ENCODE measurements around the gene TIMM10.

TIMM10 gene

DNA sequence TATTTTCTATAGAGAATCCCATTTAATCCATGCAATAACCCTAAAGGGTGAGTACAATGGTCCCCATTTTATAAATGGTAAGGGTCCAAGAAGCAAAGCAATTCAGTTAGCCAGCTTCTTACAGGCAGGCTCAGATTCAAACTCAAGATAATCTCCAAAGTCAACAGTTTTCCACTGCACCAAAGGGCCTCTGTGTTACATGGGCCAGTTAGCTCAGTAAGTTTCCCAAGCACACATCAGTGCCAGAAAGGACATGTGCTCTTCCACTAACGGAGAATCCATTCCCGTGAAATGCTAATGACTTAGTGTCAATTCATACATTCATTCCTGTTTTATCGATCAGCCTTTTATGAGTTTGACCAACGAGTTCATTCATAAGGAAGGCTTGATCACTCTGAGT, 26.0 kb downstream of the TIMM10 start:
- FAIRE-seq (no peak), DNase-seq (ENCODE audit: low spot score) (no peak)

DNA sequence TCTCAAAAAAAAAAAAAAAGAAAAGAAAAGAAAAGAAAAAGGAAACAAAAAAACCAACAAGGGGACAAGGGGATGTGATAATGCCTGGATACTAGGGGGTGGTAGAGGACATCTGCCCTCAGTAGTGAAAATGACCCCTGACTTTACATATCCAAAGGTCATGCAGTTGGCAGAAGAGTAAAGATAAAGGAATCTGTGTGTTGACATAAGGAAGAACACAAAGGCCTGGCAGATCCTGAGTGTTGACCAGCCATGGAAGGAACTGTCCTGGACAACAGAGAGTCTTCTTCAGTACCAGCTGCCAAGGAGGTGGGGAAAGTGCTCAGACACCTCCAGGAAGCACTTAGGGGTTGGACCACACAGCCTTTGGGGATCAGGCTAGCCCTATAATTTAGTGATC, 27.7 kb downstream of the TIMM10 start:
- DNase-seq (ENCODE audit: low spot score): no peak
- no peak for FAIRE-seq

DNA sequence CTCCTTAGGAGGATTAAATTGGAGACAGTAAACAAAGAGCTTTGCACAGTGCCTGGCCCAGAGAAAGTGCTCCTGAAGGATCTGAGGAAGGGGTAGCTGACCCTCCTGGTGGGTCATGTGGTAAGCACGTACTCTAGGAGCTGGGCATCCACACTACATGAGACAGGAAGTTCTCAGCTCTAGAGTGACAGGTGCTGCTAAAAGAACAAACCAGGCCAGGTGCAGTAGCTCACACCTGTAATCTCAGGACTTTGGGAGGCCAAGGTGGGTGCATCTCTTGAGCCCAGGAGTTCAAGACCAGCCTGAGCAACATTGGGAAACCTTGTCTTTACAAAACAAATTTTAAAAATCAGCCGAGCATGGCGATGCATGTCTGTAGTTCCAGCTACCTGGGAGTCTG, 28.2 kb downstream of the TIMM10 start:
- FAIRE-seq (no peak), DNase-seq (ENCODE audit: low spot score) (no peak)

DNA sequence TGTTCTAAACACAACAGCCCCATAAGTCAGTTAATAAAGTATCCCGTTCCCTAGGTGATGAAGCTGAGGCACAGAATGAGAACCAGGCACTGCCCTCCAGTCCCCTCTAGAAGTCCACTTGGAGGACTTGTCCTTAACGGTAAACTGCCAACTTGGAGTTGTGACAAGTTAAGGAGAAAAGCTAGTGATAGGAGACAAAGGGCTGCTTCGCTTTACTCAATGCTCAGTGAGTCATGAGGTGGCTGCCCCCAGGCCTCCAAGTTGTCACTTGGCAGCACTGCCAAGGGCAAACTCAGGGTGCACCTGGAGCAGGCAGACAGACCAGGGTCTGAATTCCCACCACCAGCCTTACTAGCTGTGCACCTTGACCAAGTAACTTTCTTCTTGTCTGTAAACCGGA, 28.6 kb downstream of the TIMM10 start:
- no peak for FAIRE-seq

DNA sequence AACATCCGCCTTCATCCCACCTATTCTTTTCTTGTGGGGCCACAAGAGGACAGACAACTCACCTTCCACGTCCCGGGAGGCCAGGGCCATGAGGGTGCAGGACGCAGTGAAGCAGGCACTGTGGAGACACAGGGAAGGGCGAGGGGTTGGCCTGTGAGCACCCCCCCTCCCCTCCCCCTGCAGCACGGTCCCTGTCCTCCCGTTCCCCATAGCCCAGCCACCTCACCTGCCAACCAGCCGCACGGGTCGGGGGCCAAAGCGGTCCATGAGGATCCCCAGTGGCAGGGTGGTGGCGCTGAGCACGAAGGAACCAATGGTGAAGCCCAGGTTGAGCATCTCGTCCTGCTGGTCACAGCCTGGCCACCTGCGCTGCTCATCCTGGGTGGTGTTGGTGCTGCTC, 29.6 kb downstream of the TIMM10 start:
- no peak for DNase-seq (ENCODE audit: low spot score)
- no peak for FAIRE-seq

More for the DNA sequence above, 28.6 kb downstream of the TIMM10 start:
- no peak for DNase-seq (ENCODE audit: low spot score)

DNA sequence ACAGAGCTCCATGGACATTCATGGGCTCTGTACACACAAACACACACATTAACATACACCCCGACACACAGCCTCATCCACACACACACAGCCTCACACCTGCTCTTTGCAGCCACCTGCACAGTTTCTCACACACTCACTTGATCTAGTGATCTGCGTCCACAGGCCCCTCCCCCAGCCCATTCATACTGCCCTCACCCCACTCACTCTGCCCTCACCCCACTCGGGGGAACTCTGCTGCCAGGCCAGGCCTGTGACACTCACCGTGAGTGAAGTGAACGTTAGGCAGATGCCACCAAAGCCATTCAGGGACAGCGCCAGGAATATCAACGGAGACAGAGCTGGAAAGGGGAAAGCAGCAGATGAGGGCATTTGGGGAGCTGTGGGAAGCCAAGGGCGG, 30.0 kb downstream of the TIMM10 start:
- no peak for FAIRE-seq
- DNase-seq (ENCODE audit: low spot score): no peak

DNA sequence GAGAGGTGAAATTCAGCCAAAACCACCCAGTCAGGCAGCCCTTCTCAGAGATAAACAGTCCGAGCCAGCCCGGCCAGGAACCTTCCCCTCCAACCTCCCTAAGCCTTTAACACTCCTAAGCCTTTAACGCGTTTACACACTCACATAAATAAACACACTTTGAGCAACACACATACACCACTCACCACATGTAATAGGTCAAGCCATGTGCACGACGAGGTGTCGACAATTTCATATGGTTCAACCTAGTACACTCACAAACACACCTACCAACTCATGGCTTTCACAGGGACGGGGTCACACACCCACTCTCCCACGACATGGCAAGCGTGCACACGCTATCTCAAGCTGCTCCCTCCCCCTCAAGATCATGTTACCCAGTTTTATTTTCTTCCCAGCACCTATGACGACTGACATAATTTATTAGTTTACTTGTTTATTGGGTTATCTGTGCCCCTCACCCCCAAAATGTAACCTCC, 30.5 kb downstream of the TIMM10 start:
- no peak for FAIRE-seq
- no peak for DNase-seq (ENCODE audit: low spot score)

DNA sequence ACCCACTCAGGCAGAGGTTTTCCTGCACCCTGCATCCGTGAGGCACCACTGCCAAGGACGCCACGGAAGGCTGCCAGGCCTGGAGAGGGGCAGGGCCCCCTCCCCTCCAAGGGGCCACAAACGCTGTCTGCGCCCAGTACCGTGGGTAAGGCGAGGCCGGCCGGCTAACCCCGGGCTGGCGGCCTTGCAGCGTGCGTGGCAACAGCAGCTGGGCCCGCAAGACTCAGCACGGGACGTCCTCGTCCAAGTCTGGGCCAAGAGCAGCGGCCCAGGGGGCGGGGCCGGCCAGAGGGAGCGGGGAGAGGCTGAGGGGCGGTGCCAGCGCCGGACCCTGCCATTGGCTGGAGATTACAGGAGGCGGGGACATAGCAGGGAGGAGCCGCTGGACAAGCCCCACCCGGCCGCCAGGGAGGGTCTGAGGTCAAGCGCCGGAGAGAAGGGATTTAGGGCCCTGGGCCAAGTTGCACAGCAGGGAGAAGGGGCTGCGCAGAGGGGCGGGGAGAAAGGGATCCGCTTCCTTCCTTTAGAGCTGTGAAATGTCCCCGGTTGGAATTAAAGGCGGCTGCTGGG, 31.1 kb downstream of the TIMM10 start:
- FAIRE-seq (no peak), DNase-seq (ENCODE audit: low spot score) (peak; percentile 28)

DNA sequence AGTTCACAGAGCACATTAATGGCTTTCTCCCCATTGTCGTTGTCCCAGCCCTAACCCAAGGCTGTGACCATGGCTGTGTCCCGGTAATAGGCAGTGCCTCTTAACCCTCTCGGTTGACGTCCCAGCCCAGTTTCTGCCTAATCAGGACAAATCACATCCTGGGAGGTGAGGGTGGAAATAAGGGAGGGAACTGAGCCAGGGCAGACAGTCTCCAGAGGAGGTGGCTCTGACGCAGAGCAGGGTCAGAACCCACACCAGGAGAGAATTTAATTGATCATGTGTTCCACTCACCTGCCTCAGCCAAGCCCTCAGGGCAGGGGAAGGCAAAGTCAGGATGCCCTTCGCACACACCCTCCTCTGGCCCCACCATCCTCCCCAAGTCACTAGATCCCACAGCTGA, 32.0 kb downstream of the TIMM10 start:
- FAIRE-seq (no peak), DNase-seq (ENCODE audit: low spot score) (no peak)

DNA sequence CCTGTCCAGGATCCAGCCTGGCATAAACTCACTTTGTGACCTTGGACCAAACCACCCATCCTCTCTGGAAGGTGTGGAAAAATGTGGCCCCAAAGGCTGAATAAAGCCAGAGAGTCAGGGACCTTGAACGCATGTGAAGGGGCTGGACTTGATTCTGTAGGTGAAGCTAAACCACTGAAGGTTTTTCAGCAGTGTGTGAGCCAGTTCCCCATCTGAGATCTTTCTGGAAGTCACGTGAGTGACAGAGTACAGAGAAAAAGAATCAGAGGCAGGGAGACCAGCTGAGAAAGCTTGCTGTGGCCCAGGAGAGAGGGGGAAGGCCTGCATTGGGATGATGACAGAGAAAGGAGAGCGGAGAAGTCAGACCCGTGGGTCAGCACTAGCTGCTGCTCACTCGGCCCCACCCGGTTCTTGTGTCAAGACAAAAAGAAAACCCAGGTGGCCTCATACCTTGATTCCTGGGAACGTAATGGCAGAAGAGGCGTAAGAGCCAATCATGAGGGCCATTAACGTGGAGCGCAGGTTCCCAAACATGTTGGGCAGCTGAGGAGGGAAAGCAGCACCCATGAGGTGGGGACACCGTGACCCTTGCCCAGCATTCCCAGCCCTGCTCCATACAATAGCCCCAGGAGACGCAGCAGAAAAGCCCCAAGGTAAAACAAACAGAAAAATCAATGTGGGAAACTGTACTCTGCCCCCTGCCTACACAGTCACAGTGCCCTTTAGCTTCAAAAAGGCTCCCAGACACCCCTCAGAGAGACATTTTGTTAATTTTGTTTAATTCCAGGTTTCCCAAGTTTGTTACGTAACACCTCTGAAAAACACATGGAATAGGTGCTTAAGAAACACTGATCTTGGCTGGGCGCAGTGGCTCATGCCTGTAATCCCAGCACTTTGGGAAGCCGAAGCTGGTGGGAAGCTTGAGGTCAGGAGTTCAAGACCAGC, 33.0 kb downstream of the TIMM10 start:
- no peak for FAIRE-seq

DNA sequence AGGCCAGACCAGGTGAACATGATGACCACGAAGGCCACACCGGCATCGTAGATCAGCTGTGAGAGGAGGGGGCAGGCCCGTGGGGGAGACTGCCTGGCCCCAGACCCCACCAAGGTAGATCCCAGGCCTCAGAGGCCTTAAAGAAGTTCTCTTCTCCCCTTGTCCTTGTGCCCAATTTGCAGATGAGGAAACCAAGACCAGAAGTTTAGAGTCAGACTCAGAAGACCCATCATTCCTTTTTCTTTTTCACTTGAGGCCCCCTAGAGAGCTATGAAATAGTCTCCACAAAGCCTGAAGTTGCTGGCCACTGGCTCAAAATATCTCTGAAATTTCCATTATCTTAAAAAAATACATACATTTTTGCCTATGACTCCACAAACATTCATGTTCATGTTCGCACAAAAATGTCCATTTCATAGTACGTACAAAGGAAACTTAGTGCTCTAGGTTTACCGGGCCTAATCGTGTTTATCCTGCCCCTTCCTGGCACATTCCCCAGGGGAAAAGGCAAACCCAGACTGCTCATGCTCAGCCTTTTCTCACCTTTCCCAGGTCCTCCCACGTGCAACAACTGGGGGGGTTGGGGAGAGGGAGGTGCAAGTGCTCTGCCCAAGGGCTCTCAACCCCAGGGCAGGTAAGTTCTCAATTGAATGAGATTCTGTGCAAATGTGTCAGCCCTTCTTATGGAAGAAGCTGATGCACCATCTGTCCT, 34.3 kb downstream of the TIMM10 start:
- FAIRE-seq (no peak), DNase-seq (ENCODE audit: low spot score) (no peak)

More for the DNA sequence above, 33.0 kb downstream of the TIMM10 start:
- no peak for DNase-seq (ENCODE audit: low spot score)

DNA sequence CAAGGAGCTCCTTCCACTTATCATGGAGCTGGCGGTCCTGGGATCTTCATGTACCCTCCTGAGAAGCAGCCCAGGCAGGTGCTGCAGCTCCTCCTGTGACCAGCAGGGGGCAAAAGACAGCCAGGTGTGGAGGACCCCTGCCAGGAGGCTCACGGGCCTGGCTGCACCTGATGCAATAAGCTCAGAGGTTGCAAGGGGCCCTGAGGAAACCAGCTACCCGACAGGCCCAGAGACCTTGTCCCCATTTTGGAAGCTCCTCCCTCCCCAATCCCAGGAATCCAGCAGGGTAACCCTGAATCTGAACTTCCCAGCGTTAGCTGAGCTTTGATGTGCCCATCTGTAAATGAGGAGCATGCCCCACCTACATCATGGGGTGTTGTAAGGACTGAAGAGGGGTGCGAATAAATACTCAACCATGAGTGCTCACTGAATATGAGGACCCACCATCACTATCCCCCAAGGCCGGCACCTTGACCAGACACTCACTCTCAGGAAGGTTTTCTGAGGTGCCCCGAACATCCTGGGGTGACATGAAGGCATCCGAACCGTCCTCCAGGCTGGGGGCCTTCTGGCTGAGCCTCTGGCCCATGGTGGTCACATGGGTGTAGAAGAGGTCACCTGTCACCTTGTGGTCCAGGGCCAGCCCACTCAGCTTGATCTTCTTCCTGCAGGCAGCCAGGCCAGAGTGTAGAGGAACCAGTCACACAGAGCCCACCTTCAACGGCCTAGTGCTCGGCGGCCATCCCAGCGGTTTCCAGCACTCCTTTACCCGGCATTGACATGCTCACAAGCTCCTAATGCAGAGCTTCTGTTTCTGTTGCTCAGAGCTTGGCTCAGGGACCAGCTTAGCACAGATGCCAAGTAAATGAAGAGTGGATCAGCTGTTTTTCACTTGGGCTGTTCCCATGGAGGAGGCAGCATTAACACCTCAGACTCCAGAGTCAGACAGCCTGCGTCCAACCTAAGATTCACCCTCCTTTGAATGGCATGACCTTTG, 36.7 kb downstream of the TIMM10 start:
- FAIRE-seq (no peak), DNase-seq (ENCODE audit: low spot score) (peak; percentile 75)

DNA sequence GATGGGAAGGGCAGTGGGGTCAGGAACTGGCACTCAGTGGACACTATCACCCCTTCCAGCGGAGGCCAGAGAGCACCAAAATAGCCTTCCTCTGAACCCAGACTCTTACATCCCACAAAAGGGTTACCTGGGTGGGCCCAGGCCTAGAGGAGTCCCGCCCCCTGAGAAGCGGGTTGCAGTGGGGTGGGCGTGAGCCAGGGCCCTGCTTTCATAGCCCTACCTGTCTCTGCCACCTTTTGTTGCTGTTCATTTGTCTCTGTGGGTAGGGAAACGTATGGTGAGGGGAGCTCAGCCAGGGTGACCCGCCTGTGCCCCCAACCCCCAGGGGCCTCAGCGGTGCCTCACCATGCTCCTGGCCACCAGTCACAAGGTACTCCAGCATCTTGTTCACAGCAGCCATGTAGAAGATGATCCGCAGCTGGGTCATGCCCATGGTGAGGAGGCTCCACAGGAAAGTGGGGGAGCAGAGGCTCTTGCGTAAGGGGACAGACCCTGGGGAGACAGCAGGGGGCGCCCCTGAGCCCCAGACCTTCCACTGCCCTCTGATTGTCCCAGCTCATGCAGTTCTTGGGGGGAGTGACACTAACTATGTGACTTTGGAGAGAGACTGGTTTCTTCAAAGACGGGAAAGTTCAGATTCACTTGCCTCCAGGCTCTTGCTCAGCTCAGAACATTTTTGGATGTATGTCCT, 39.0 kb downstream of the TIMM10 start:
- FAIRE-seq (no peak), DNase-seq (ENCODE audit: low spot score) (peak; percentile 56)

DNA sequence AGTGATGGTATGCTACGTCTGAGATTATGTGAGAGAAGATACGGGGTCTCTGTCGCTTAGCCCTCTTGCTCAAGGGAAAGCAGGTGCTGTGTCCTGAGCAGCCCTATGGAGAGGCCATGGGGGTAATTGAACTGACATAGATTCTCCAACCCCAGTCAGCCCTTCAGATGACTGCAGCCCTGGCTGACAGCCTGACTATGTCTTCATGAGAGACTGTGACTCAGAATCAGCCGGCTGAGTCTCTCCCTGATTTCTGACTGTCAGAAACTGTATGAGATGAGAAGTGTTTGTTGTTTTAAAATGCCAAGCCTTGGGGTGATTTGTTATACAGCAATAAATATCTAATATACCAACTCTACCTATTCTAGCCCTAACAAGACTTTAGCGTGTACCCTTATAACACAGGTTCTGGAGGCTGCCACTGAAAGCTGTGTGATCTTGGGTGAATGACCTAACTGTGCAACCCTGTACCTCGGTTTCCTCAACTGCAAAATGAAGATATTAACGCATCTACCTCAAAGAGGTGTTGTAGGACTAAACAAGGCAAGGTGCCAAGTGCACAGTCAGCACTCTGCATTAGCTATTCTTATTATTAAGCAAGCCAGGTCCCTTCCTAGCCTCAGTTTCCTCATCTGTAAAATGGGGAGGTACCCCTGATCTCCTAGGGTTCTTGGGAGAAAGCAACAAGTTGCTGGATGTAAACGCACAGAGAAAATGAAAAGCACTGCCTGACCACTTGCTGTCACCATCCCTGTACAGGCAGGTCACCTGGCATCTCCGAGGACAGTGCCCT, 39.9 kb downstream of the TIMM10 start:
- no peak for FAIRE-seq
- DNase-seq (ENCODE audit: low spot score): no peak

DNA sequence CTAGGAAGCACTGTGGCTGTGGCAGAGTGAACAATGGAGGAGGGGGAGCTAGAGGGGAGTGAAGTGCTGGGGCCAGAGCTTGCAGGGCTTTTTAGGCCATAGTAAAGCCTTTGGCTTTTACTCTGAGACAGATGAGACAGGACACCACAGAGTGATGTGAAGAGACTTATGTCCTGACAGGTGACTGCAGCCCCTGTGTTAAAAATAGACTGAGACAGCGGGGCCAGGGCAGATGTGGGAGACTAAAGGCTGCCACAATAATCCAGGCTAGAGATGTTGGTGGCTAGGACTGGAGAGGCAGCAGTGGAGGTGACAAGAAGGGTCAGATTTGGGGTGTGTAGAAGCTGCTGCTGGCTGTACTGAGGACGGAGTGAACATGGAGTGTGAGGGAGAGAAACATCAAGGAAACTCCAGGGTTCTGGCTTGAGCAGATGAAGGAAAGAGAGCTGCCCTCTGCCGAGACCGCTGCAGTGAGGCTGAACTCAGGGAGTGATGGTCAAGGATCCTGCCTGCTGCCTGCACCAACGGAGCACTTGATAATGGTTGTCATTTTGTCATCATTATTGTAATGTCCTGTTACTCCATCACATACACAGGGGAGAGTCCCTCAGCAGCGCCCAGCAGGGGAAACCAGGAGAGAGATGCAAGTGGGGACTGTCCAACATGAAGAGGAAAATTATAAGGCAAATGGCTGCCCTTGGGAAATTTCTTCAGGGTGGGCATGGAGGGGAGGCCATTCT, 42.5 kb downstream of the TIMM10 start:
- no peak for FAIRE-seq
- no peak for DNase-seq (ENCODE audit: low spot score)

DNA sequence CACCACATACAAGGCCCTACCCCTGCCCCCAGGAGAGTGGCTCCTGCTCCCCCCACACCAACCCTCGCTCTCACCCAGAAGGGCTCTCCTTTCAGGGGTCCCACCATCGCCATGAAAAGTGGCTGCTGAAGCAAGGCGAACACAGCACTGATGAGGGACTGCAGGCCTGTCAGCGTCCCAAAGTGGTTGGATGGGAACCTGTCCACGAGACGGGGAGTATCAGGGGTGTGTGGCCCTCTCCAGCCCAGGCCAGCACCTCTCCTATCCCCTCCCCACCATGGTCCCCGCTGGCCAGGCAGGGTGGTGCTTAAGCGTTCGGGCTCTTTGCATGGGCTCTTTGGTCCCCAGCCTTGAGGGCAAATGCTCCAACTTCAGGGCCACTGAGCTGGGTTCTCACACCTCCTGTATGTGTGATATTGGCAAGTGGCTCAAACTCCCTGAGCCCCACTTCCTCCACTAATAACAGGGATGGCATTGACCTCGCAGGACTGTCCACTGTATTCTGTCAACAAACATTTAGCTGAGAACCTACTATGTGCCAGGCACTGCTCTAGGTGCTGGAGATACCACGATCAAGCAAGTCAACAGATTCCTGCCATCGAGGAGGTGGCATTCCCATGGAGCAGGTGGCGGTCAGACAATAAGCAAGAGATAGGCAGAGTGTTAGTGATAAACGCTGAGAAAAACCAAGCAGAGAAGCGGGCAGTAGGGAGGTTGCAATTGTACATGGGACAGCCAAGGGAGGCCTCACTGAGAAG, 43.4 kb downstream of the TIMM10 start:
- FAIRE-seq (no peak), DNase-seq (ENCODE audit: low spot score) (no peak)

DNA sequence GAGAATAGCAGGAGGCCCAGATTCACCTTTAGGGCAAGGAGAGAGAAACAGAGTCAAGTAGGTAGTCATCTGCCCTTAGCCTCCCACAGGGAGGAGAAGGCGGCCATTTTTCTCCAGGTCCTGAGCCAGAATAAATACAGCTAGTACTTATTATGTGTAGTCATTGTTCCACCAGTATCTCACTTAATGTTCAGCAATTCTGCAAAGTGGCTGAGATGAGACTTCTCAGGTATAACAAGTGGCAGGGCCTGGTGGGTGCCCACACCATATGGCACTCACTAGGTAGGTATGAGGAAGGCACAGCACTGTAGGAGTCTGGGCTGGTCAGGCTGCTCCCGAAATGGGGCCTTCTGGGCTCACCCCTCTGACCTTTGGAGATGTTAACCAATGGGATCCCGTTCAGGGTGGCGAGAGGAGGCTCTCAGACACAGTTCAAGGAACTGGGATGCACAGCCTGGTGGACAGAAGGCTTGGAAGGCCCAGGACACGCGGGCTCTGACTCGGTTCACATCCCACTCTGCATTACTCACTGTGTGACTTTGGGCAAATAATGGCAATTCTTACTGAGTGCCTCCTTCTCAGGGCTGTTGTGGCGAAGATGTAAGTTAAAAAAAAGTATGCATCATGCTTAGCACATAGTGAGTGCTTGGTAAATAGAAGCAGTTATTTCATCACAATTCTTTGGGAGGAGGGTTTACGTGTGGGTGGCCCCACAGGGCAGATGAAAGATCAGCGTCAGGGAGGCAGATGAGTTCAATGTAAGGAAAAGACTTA, 45.1 kb downstream of the TIMM10 start:
- no peak for FAIRE-seq
- no peak for DNase-seq (ENCODE audit: low spot score)
